HL-60 (cell line): ENCODE data around the gene GLI2.

Experiments used
- DNase-seq, 2 experiments: peaks; one replicate each; pipeline ENCODE4 v3.0.0-alpha.2; 2010 to 2020; ENCODE audit warnings: low read depth in 1 of 2, low spot score in 1 of 2
- H3K27ac ChIP-seq: fragments of 250-450 bp; sonication (Bioruptor Pico); replicated peaks from 2 replicates; pipeline ENCODE4 v1.5.1; 2020; ENCODE audit warnings: mild to moderate bottlenecking, moderate library complexity
- H3K27me3 ChIP-seq: fragments of 250-450 bp; sonication (Bioruptor Pico); 2 replicates; pipeline ENCODE4 v1.5.1; 2021; ENCODE audit warnings: mild to moderate bottlenecking, moderate library complexity; ENCODE audit not compliant: insufficient read depth, poor library complexity, severe bottlenecking
- H3K4me3 ChIP-seq: replicated peaks from 2 replicates; pipeline ENCODE4 v1.5.1; 2011; ENCODE audit warnings: mild to moderate bottlenecking, control low read depth, low read length; ENCODE audit not compliant: insufficient read depth
- CTCF ChIP-seq: IDR thresholded peaks from one replicate; pipeline ENCODE4 v1.5.1; 2011; ENCODE audit warnings: low read length, control low read depth, inconsistent platforms; ENCODE audit not compliant: insufficient read depth
- GABPA ChIP-seq: IDR thresholded peaks from 2 replicates; pipeline ENCODE4 v1.6.1; 2012; ENCODE audit warnings: low read depth
- POLR2AphosphoS5 ChIP-seq: IDR thresholded peaks from 2 replicates; pipeline ENCODE4 v1.6.1; 2012; ENCODE audit warnings: low read depth
- REST ChIP-seq: IDR thresholded peaks from 2 replicates; pipeline ENCODE4 v1.6.1; 2012; ENCODE audit warnings: low read depth; ENCODE audit not compliant: insufficient replicate concordance
- SPI1 ChIP-seq: IDR thresholded peaks from 2 replicates; pipeline ENCODE4 v1.6.1; 2012; ENCODE audit warnings: low read depth, mild to moderate bottlenecking, borderline replicate concordance

GLI2 gene

GRCh38 chr2:120693121-120693520 is 42.5 kb upstream of the GLI2 start:
- Histone ChIP-seq H3K4me3 (no peak overlapping the region), H3K27ac (no peak overlapping the region), H3K27me3 (peaks cover 11% of the 10 kb centered on the region)
- TF ChIP-seq REST, result no peak
- TF ChIP-seq POLR2AphosphoS5, result no peak
- no peak for TF ChIP-seq CTCF
- TF ChIP-seq SPI1, result no peak
- TF ChIP-seq GABPA, result no peak
- no peak for DNase-seq

GRCh38 chr2:120694034-120694433 is 41.6 kb upstream of the GLI2 start:
- no peak overlapping the region for H3K4me3 ChIP-seq
- H3K27ac ChIP-seq, result no peak overlapping the region
- no peak for DNase-seq
- no peak for TF ChIP-seq GABPA
- TF ChIP-seq REST, result no peak
- no peak for TF ChIP-seq SPI1
- no peak for TF ChIP-seq CTCF
- no peak for TF ChIP-seq POLR2AphosphoS5
- H3K27me3 ChIP-seq, result peaks cover 11% of the 10 kb centered on the region

- TF ChIP-seq POLR2AphosphoS5, result no peak
- no peak for TF ChIP-seq REST
- no peak for TF ChIP-seq GABPA
- TF ChIP-seq CTCF, result no peak
- TF ChIP-seq SPI1, result no peak
- H3K27ac ChIP-seq, result no peak overlapping the region
- DNase-seq, result no peak
- H3K27me3 ChIP-seq, result peaks cover 11% of the 10 kb centered on the region
- H3K4me3 ChIP-seq, result no peak overlapping the region
Measured at GRCh38 chr2:120697471-120697870, 38.2 kb upstream of the GLI2 start.
